ENCODE data around the gene CHTF18.
"Not testable (repeated sequence)": the region's sequence is repeated elsewhere in the genome, so short reads cannot be mapped to it uniquely, and the experiment has no call there.

Gene CHTF18

GRCh38 chr16:788399-789126 lies at the start of gene CHTF18:
Gene CHTF18, plus strand, starts transcription at chr16:788620. Its CDS starts 65 bp downstream, at chr16:788685.
- peak; percentile 74 to 82 for DNase-seq

DNA sequence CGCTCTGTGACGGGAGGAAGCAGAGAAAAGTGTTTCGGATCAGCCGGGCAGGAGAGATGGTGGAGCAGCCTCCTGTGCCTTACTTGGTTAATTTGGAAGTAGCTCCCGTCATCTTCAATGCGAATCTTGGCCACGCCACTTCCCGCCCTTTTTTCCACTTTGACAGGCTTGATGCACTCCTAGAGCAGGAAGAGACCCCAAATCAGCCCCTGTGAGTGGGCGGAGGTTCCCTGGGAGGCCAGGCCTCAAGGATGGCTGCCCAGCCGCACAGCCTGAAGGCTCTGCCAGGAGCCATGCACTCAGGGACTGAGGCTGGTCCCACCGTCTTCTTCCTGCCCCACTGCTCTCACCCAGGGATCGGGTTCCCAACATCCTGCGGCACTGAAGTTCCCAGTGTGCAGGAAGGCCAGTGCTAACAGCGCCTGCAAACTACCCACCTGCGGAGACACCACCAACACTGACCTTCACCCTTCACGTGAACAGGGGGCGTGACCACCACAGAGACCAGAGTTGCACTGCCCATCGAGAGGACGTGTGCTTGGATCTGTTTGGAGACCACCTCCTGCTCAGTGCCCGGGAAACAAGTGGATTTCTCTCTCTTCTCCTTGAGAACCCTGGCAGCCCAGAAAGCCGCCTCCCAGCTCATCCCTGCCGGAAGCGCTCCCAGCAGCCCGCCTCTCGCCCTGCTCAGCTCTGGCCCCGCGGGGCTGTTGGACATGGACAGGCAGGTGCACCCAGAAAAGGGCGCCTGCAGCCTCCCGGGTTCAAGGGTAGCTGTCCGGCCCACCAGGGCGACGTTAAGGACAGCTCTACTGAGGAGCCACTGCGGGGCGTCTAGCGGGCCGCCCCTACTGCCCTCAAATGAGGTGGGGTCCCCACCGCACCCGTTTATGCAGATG lies 48.6 kb upstream of the CHTF18 start:
- no peak for DNase-seq

GRCh38 chr16:740459-740763 lies 48.0 kb upstream of the CHTF18 start:
- DNase-seq: no peak

DNA sequence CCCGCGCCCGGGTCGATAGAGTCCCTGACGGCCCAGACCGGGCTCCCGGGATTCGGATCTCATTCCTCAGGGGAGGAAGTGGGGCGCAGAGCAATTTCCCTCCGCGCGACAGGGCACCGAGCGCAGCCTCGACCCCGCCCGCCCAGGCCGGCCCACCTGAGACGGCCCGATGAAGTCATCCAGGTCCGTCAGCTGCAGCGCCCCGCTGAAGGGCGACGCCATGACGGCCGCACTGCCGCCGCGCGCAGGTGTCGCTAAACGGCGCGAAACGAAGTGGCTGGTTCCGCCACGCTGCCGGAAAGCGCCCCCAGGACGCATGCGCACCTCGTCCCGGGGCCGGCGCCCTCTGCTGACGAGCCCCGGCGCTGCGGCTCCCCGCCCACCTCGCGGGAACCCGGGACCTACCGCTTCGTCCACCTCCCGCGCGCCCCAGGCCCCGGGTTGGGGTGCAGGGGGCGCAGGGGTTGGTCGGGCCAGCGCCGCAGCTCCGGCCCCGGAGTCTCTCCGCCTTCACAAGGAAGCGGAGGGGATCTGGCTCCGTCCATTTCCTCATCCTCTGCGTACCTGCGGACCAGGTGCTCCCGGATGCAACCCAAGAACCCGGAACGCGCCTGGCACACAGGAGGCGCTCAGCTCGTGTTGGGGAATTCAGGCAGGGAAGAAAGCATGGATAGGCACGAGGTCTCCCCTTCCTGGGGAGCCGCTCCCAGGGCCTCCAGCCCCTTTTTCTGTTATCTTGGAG lies 47.5 kb upstream of the CHTF18 start, which contains the start of gene CIAO3:
CIAO3 (minus strand) TSS at position 234 of the 742 bp plus-strand sequence; CDS start at position 222, 12 bp downstream.
- peak; percentile 60 to 70 for DNase-seq

- no peak for DNase-seq
Observed at GRCh38 chr16:741986-742629, 46.3 kb upstream of the CHTF18 start.

- not testable (repeated sequence) for DNase-seq
Observed at GRCh38 chr16:742894-743293, 45.5 kb upstream of the CHTF18 start.

- DNase-seq: no peak
Observed at GRCh38 chr16:743794-744500, 44.5 kb upstream of the CHTF18 start.

DNA sequence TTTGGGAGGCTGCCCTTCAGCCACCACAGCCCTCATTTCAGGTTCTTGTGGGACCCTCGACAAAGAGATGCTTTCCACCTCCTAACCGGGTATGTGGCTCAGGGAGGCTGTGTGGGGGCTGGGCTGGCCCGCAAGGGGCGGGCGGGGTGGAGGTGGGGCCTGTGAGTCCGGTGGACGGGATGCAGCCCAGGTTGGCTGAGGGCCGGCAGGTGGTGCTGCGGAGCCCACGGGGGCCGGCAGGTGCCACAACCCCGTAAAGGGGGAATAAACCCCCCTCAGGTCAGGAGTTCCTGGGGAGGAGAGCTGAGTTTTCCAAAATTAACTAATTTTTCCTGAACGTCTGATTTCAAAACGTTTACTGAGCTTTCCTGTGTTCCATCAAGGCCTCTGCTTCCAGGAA lies 42.7 kb upstream of the CHTF18 start:
- DNase-seq: no peak

DNA sequence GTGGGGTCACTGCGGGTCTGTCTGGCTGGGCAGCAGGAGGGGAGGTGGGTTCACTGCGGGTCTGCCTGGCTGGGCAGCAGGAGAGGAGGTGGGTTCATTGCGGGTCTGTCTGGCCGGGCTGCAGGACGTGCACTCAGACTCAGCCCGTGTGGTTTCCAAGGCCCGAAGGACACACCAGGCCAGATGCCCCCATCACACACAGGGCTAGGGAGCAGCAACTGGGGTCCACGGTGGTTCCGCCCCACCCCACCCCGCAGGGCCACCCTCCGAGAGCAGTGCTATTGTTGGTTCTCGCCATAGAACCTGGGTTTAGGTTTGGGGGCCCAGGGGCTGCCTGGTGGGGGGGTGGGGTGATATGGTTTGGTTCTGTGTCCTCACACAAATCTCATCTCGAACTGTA lies 41.8 kb upstream of the CHTF18 start:
- no peak for DNase-seq

GRCh38 chr16:747978-748746 lies 40.3 kb upstream of the CHTF18 start:
- DNase-seq: no peak

GRCh38 chr16:749010-749409 lies 39.4 kb upstream of the CHTF18 start:
- no peak for DNase-seq

- DNase-seq: no peak
Observed at GRCh38 chr16:750485-750884, 37.9 kb upstream of the CHTF18 start.

DNA sequence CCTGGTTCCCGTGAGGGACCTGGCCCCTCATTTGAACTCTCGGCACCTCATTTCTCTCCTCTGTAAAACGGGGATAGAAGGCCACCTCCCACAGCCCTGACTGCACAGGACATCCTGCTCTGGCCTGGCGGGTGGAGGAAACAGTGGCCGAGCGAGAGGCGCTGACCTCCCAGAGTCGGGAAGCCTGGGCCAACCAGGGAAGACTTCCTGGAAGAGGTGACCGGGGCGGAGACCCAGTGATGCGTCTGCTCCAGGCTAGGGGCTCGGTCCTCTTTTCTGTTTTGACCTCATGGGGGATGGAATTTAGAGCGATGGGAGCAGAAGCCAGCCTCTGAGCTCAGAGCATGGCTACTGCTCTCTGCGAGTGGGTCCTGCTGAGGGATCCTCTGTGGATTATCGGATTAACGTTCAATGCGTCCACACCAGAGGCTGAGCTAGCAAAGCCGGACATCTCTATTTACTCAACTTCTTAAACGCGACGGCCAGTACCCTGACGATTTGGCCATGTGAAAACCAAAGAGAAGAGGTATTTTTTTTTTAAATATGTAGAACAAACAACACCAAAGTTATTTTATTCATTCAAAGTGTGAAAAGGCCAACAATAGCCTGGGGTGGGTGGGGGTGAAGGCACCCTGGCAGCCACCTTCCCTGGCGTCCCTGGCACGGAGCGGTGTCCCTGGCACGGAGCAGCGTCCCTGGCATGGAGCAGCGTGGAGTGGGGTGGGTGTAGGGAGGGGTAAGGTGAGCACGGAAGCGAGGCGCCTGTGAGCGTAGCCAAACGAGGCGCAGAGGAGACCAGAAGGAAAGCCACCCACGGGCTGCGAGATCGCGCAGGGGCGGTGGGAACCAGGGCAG lies 37.0 kb upstream of the CHTF18 start:
- no peak for DNase-seq

DNA sequence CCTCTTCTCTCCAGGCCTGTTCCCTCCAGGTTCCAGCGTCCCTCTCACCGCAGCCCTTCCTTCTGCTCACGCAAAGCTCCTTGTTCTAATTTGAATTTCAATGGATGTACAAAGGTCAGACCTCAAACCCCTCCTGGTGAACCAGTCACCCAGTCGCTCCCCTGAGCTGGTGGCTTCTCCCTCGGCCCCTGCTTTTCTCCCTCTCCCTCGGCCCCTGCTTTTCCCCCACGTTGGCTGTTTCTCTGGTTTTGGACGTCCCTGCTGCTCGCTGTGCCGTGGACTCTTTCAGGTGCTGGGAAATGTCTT lies 36.5 kb upstream of the CHTF18 start:
- DNase-seq: no peak

DNA sequence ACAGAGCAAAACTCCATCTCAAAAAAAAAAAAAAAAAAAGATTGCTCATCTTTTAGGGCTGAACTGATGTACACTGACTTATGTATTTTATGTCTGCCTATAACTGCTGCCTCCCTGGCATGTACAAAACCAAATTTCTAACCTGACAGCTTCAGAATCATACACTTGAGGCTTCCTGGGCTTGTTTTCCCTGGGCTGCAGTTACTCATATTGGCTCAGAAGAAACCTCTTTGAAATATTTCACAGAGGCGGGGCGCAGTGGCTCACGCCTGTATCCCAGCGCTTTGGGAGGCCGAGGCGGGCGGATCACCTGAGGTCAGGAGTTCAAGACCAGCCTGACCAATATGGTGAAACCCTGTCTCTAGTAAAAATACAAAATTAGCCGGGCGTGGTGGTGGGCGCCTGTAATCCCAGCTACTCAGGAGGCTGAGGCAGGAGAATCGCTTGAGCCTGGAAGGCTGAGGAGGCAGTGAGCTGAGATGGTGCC lies 34.3 kb upstream of the CHTF18 start:
- DNase-seq: not testable (repeated sequence)

- DNase-seq: peak; percentile 38 to 45
Observed at GRCh38 chr16:754656-755055, 33.8 kb upstream of the CHTF18 start.

- DNase-seq: no peak
Observed at GRCh38 chr16:756428-756827, 32.0 kb upstream of the CHTF18 start.

DNA sequence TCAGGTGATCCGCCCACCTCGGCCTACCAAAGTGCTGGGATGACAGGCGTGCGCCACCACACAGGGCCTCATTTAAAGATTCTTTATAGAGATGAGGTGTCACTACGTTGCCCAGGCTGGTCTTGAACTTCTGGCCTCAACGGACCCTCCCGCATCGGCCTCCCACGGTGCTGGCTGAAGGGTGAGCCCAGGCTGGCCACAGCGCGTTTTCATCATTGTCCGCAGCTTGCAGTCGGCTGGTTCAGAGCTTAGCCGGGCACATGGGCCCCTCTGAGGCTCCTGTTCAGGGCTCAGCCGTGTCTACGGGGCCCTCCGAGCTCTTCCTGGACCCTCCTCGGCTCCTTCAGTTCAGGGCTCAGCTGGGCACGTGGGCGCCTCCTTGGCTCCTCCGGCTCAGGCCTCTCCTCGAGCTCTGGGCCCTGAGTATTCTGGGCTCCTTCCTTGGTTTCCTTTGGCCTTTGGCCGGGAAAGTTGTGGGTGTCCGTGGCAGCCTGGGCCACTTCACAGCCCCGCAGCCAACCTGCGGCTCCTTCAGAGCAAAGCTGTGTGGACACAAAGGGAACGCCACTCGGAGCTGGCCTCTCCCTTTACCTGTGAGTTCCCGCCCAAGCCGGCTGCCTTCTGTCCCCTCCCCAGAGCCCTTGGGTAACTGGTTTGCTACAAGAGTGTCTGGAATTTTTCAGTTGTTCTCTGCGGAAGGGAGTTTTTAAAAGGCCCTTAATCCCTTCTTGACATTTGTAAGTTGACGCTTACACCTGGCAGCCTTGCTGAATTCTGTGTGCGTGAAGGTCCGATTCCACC lies 29.1 kb upstream of the CHTF18 start:
- no peak for DNase-seq

- no peak for DNase-seq
Observed at GRCh38 chr16:760065-760464, 28.4 kb upstream of the CHTF18 start.
